GM21528 (cell line): ENCODE data around the gene A3GALT2.

Experiments used
- ATAC-seq: cut with Tn5 transposase; IDR thresholded peaks from one replicate; pipeline ENCODE4 v1.9.1; 2021; ENCODE audit warnings: mild to moderate bottlenecking, moderate library complexity; ENCODE audit not compliant: unreplicated experiment, low FRiP score

Gene A3GALT2

DNA sequence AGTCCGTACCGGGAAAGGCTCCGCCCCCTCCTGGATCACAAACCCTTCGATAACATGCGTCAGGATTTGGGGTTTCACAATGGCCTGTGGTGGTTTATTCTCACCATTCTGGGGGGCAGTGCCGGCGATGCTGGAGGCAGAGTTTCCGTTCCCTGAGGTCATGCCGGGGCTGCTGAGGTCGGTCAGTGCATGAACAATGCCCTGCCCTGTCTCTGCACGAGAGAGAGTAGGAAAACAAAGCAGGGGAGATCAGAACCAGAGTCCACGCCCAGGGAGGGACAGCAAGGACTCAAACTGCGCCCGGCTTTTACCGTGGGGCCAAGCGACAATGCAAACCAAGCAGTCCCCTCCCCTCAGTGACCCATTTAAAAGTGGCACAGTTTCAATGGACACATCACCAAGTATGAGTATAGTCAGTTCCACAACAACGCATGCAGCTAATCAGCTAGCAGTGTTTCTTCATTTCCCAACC, 13.2 kb upstream of the A3GALT2 start:
- ATAC-seq, result no peak

DNA sequence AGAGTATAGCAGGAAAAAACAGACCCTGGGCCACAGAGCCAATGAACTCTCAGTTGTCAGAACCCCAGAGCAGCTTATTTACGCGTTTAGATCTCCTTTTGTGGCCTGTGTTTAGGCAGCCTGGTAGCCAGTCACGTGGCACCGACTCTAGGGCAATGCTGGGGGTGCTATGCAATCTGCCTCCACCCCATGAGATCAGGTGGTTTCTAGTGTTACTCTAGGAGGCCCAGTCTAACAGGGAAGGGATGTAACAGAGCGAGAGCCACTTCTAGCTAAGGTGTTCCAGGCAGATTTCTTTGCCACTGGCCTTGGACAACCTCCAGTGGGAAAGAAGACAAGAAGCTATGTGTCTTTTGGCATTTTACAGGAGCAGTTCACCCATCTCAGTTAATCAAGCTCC, 12.0 kb upstream of the A3GALT2 start:
- no peak for ATAC-seq

GRCh38 chr1:33332357-33332789, 11.5 kb upstream of the A3GALT2 start:
- no peak for ATAC-seq

GRCh38 chr1:33331444-33332356, 10.8 kb upstream of the A3GALT2 start:
- ATAC-seq, result no peak

- no peak for ATAC-seq
These were observed 10.0 kb upstream of the A3GALT2 start for GRCh38 chr1:33330906-33331305.

DNA sequence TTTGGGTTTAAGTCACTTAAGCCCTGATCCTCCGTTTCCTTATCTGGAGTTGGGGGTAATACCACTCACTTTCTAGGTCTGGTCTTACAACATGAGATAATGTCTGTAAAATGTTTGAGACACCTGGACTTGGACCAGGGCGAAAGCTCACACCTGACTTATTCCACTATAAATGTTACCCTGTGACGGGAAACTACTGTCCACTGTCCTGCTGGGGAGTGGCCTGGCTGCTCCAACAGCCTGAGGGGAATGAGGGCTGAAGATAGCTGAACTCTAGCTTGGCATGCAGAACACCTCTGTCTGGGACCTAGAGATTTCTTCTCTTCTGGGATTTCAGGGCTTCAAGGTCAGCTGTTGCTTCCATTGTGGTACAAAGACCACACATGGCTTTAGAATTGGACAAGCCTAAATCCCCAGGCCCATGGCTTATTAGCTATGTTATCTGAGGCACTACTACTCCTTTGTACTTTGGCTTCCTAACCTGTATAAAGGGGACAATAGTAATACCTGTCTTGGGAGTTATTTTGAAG, 9.5 kb upstream of the A3GALT2 start:
- ATAC-seq, result no peak

GRCh38 chr1:33329600-33330305, 8.9 kb upstream of the A3GALT2 start:
- no peak for ATAC-seq

DNA sequence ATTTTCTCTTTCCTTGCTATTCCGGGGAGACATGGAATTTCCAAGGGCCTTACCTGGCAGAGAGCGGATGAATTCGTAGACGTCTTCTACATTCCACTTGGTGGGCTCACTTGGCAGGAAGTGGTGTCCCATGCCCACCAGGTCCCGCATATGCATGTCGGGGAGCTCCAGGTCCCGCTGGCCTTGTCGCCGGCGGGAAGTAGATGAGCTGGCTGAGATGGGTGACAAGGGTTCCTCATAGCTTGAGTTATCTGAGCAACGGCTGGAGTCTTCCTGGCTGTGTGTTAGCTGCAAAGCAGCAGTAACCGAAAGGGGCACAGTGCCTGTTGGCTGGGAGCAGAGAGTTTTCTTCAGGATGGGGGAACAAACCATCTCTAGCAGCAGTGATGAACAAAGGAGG, 7.9 kb upstream of the A3GALT2 start:
- no peak for ATAC-seq

GRCh38 chr1:33327587-33328325, 6.9 kb upstream of the A3GALT2 start:
- ATAC-seq, result no peak

DNA sequence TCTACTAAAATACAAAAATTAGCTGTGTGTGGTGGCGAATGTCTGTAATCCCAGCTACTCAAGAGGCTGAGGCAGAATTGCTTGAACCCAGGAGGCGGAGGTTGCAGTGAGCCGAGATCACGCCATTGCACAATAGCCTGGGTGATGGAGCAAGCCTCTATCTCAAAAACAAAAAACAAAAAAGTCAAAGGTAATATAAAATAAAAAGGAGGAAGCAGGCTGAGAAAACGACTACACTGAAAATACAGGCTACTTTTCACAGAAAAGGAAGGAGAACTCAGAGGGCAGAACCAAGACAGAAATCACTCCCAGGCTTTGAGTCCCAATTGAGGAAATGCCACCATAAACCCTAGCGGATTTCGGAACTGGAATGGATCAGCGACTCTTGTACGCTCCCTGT, 5.9 kb upstream of the A3GALT2 start:
- ATAC-seq, result no peak

- ATAC-seq, result no peak
These were observed 4.0 kb upstream of the A3GALT2 start for GRCh38 chr1:33324677-33325575.

GRCh38 chr1:33323663-33324477, 3.0 kb upstream of the A3GALT2 start:
- no peak for ATAC-seq

DNA sequence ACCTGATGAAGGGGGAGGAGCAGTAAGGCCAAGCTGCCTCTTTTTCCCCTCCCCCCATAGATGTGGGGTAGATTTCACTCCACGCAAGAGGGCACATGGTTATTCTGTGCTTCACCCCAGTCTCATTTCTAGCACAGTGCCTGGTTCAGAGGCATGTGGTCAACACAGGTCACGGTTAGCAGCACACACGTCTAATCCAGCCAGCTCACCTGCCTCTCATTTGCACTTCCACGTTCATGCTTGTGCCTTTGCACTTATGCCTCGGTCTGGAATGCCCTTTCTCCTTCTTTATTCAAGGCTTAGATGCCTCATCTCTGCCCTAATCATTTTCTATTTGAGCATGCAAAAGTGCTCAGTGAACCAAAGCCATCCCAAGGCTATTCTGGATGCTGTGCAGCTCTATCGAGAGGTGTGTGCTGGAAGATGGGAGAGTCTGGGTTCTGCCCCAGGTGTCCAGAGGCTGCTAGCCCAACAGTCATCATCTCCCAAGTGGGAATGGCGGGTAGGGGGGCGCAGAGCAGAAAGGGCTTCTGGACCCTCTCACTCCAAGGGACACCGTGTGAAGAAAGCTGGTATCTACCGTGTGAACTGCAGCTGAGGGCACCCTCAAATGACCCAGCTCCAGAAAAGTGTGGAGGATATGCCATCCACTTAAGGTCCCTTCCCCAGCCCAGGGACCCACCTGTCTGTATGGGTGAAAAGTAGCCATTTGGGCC, 2.1 kb upstream of the A3GALT2 start:
- no peak for ATAC-seq

GRCh38 chr1:33322109-33322508, 1.2 kb upstream of the A3GALT2 start:
- ATAC-seq, result no peak

DNA sequence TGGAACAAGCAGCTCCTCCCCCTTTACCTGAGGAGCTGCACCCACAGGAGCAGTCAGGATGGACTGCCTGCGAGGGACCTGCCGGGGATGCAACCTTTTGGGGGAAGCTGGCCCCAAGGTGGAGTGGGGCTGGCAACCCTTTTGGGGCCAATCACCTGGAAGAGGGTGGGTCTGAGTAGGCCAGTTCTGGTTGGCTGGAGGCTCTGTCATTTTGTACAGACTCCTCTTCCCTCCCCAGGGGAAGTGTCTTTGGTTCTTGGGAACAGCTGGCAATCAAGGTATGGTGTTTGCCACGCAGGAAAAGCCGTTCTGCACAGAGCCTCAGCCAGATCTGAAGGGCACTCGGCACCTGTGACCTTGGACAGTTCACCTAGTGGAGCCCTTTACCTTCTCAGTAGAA, 280 bp upstream of the A3GALT2 start:
- ATAC-seq, result no peak

DNA sequence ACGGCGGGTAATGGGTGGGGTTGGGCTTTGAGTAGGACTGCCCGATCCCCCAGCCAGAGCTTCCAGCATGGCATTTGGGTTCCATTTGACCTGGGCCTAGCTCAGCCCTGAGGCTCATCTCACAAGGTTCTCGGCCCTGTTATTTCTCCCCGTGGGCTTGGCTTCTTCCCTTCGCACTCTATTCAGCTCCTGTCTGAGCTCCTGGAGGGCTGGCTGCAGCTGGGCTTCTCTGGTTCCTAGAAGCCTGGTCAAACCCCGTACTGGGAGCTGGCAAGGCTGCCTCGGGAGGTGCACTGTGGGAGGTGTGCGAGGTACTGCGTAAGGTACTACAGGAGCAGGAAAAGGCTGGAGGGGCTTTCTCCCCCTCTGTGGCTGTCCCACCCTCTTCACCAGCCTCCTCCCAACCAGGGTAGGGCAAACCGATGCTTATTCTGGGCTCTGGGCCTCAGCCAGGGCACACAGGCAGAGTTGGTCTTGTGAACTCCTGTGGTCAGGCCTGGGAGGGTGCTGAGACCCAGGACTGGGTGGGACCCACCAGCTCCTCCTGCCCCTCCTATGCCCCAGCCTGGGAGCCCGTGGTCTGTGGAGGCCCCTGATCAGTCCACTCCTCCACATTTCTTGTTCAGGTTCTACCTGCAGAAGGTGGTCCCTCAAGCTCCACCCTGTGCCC, 814 bp downstream of the A3GALT2 start:
- ATAC-seq, result no peak

DNA sequence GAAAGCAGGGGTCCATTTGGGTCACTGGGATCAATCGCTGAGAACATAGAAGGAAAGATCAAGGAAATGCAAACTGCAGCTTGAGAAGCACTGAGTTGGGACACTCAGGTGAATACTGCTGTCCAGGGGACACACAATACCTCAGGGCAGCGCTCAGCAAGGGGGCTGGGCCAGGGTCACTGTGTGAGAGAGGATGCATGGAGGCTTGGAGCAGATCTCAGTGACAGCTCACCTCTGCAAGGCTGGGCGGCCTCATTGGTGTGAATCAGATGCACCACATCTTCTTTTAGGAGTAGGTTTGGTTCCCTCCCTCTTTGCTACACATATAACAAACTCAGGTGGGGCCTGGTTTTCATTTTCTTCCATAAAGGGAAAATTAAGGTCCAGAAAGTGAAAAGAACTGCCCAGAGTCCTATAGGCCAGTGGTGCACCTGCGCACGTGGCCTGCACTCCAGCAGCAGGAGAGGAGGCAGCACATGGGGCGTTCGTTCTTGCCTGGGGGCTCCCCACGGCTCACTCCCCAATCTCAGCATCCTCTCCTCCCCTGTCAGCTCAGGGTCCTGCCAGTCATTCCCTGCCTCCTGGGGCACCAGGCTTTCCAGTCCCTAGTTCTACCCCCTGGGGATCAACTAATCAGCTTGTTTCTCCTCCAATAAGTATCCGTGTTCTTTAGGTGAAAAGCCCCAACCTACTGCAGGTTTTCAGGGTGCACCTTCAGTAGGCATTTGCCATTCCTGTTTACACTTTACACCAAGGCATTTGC, 1.5 kb downstream of the A3GALT2 start:
- ATAC-seq, result no peak
